CD4-positive, alpha-beta T cell treated with Interleukin-12 subunit alpha and Interleukin-12 subunit beta, for 1 hour (primary cell): Measurements from ENCODE around the gene HTR1D.

ENCODE experiments used
- DNase-seq: peaks from one replicate; pipeline ENCODE4 v3.0.0-alpha.2; 2020

The HTR1D gene

GRCh38 chr1:23150125-23150524 lies 67.2 kb downstream of the HTR1D start:
- DNase-seq, result no peak

- no peak for DNase-seq
Observed at GRCh38 chr1:23149114-23149513, 68.2 kb downstream of the HTR1D start.

- DNase-seq, result peak; percentile 39
Observed at GRCh38 chr1:23148084-23148483, 69.2 kb downstream of the HTR1D start.
